ENCODE results near the gene KIDINS220. TPM values are rescaled to one million over a fixed set of nuclear protein-coding genes. Genes with fewer than 3 reads are reported as not detected.
A peak's percentile ranks its signal among the peaks of the same experiment; 100 is the strongest.

The KIDINS220 gene
- total and polyA plus RNA-seq, 9 of the 15 experiments (the other 6 are each of a cell fraction or from before 2014, with no cell fraction given) = 15.2 to 48.0 (median 34.4) TPM

DNA sequence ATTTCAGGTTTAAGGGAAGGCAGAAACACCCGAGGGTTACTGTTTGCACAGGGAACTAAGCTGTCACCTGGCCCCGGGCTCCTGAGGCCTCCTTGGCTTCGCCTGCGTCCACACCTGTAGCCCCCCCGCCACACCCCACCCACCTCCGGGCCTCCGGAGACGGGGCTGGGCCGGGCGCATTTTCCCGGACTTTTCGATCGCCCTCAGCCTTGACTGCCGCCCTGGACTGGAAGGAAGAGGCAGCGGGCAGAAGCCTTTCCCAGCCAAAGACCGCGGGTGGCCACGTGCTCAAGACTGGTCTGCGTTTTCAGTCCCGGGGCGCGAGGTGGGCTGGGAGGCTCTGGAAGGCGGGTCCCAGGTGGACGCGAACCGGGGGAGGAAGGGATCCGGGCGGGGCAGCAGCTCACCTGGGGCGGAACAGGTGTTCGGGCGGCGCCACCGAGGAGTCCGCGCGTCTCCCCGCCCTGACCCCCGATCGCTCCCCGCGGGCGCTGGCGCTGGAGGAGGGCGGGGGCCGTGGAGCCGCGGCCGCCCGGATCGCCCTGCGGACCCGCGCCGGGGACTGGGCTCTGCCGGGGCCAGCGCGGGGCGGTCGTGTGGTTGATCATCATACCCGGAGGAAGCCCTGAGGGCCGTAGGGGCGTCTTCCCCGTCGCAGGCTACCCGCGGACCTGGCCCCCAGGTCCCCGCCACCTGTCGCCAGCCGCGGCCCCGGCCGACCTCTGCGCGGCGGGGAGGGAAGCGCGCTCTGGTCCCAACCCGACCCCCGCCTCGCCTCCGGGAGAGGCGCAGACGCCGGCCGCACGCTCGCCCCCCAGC, 152.3 kb downstream of the KIDINS220 start (continued):
- TF ChIP-seq, protein P1, sequence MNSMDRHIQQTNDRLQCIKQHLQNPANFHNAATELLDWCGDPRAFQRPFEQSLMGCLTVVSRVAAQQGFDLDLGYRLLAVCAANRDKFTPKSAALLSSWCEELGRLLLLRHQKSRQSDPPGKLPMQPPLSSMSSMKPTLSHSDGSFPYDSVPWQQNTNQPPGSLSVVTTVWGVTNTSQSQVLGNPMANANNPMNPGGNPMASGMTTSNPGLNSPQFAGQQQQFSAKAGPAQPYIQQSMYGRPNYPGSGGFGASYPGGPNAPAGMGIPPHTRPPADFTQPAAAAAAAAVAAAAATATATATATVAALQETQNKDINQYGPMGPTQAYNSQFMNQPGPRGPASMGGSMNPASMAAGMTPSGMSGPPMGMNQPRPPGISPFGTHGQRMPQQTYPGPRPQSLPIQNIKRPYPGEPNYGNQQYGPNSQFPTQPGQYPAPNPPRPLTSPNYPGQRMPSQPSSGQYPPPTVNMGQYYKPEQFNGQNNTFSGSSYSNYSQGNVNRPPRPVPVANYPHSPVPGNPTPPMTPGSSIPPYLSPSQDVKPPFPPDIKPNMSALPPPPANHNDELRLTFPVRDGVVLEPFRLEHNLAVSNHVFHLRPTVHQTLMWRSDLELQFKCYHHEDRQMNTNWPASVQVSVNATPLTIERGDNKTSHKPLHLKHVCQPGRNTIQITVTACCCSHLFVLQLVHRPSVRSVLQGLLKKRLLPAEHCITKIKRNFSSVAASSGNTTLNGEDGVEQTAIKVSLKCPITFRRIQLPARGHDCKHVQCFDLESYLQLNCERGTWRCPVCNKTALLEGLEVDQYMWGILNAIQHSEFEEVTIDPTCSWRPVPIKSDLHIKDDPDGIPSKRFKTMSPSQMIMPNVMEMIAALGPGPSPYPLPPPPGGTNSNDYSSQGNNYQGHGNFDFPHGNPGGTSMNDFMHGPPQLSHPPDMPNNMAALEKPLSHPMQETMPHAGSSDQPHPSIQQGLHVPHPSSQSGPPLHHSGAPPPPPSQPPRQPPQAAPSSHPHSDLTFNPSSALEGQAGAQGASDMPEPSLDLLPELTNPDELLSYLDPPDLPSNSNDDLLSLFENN (IDR thresholded peaks at IDR 0.05; ENCODE audit: low read depth in 2 of 2, low read length in 2 of 2) = no peak
- TF ChIP-seq ZEB2 (IDR thresholded peaks at IDR 0.05) (peak; percentile 41; the same call in 1 of the 2 replicates), MCM3 (IDR thresholded peaks at IDR 0.05) (no peak), ATF7 (IDR thresholded peaks at IDR 0.05) (0 out of 2 replicates have a peak, but pooled peaks have one; percentile 2), BCOR (IDR thresholded peaks at IDR 0.05) (0 out of 2 replicates have a peak, but pooled peaks have one; percentile 20), PHB (CRISPR knock-in tag; IDR thresholded peaks at IDR 0.05) (peak; percentile 7; the same call in 1 of the 2 replicates), RBBP5 (IDR thresholded peaks at IDR 0.05; ENCODE audit: borderline replicate concordance, insufficient read depth, low read length, poor library complexity, severe bottlenecking) (peak; percentile 76), ZFP1 (CRISPR knock-in tag; IDR thresholded peaks at IDR 0.05) (peak; percentile 70; the same call in 1 of the 2 replicates), RAD51 (IDR thresholded peaks at IDR 0.05; ENCODE audit: borderline replicate concordance, low read depth) (peak; percentile 16; the same call in 1 of the 2 replicates), SRF (CRISPR knock-in tag; IDR thresholded peaks at IDR 0.05) (peak in 1 of 2 experiments; percentile 81; a peak in 1 of 4 replicates), ZNF785 (CRISPR knock-in tag; IDR thresholded peaks at IDR 0.05) (no peak), ZBTB1 (CRISPR knock-in tag; IDR thresholded peaks at IDR 0.05; ENCODE audit: borderline replicate concordance, low read depth) (peak; percentile 63; the same call in 1 of the 2 replicates), NR3C1 (CRISPR knock-in tag; IDR thresholded peaks at IDR 0.05) (0 out of 2 replicates have a peak, but pooled peaks have one; percentile 16), ELF2 (CRISPR knock-in tag; IDR thresholded peaks at IDR 0.05) (0 out of 2 replicates have a peak, but pooled peaks have one; percentile 8)
- TF ChIP-seq, protein P2, sequence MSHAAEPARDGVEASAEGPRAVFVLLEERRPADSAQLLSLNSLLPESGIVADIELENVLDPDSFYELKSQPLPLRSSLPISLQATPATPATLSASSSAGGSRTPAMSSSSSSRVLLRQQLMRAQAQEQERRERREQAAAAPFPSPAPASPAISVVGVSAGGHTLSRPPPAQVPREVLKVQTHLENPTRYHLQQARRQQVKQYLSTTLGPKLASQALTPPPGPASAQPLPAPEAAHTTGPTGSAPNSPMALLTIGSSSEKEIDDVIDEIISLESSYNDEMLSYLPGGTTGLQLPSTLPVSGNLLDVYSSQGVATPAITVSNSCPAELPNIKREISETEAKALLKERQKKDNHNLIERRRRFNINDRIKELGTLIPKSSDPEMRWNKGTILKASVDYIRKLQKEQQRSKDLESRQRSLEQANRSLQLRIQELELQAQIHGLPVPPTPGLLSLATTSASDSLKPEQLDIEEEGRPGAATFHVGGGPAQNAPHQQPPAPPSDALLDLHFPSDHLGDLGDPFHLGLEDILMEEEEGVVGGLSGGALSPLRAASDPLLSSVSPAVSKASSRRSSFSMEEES (CRISPR knock-in tag; IDR thresholded peaks at IDR 0.05) = 0 out of 2 replicates have a peak, but pooled peaks have one; percentile 3
- TF ChIP-seq, protein P3, sequence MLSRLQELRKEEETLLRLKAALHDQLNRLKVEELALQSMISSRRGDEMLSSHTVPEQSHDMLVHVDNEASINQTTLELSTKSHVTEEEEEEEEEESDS (CRISPR knock-in tag; IDR thresholded peaks at IDR 0.05) = no peak
- TF ChIP-seq, protein P4, sequence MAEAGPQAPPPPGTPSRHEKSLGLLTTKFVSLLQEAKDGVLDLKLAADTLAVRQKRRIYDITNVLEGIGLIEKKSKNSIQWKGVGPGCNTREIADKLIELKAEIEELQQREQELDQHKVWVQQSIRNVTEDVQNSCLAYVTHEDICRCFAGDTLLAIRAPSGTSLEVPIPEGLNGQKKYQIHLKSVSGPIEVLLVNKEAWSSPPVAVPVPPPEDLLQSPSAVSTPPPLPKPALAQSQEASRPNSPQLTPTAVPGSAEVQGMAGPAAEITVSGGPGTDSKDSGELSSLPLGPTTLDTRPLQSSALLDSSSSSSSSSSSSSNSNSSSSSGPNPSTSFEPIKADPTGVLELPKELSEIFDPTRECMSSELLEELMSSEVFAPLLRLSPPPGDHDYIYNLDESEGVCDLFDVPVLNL (CRISPR knock-in tag; IDR thresholded peaks at IDR 0.05; ENCODE audit: low read depth) = 0 out of 2 replicates have a peak, but pooled peaks have one; percentile 22
- TF ChIP-seq, protein P5, sequence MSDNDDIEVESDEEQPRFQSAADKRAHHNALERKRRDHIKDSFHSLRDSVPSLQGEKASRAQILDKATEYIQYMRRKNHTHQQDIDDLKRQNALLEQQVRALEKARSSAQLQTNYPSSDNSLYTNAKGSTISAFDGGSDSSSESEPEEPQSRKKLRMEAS (CRISPR knock-in tag; IDR thresholded peaks at IDR 0.05) = peak; percentile 92

All from K562 (cell line).